ENCODE data around the gene ICAM3.

The ICAM3 gene

DNA sequence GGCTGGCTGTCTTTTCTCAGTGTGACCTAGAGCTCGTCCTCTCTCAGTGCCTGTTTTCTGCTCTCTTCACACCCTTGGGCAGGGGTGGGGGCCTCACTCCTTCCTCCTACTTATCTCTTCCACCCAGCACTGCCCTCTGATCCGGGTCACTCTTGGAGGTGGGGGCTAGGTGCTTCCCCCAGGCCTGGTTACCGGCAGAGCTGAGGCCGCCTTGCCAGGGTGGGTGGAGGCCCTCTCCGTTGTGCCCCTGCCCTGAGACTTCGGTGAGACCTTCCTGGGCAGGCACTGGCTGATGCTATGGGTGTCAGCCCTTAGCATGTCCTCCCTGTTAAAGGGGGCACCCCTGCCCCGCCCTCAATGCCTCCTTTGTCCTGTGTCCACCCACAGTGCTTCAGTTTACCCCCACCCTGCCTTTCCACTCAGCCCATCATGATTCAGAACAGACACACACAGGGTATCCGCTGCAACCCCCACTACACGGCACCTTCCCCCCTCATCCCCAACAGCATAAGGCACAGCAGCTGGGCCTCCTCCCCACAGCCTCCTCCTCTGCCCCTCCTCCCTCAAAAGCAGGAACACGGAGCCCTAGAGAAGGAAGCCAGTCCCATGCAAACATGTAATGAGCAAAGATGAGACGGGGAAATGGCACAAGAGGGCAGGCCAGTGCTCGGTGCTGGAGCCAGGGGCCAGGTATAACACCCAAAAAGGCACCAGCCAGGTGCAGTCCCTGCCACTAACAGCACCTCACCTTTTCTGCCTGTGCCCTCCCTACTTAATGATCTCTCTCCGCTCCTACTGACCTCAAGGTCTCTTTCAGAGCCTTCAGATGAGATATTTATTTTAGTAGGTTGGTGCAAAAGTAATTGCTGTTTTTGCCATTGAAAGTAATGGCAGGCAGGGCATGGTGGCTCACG lies 39.6 kb downstream of the ICAM3 start:
- TF ChIP-seq, protein P1, sequence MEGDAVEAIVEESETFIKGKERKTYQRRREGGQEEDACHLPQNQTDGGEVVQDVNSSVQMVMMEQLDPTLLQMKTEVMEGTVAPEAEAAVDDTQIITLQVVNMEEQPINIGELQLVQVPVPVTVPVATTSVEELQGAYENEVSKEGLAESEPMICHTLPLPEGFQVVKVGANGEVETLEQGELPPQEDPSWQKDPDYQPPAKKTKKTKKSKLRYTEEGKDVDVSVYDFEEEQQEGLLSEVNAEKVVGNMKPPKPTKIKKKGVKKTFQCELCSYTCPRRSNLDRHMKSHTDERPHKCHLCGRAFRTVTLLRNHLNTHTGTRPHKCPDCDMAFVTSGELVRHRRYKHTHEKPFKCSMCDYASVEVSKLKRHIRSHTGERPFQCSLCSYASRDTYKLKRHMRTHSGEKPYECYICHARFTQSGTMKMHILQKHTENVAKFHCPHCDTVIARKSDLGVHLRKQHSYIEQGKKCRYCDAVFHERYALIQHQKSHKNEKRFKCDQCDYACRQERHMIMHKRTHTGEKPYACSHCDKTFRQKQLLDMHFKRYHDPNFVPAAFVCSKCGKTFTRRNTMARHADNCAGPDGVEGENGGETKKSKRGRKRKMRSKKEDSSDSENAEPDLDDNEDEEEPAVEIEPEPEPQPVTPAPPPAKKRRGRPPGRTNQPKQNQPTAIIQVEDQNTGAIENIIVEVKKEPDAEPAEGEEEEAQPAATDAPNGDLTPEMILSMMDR (IDR thresholded peaks at IDR 0.05; ENCODE audit: borderline replicate concordance, insufficient read depth, low read depth, low read length), result no peak
- H3K4me3 ChIP-seq (ENCODE audit: low read depth, low read length), result no peak overlapping the region

GRCh38 chr19:10295847-10296591 lies 43.4 kb downstream of the ICAM3 start:
- H3K4me3 ChIP-seq (ENCODE audit: low read depth, low read length), result no peak overlapping the region

GRCh38 chr19:10295305-10295846 lies 44.0 kb downstream of the ICAM3 start:
- peak overlapping the region; percentile 8 for H3K4me3 ChIP-seq (ENCODE audit: low read depth, low read length)
- TF ChIP-seq, protein P1 (IDR thresholded peaks at IDR 0.05; ENCODE audit: borderline replicate concordance, insufficient read depth, low read depth, low read length), result peak; percentile 20; the same call in 1 of the 2 replicates

More at GRCh38 chr19:10295847-10296591, 43.4 kb downstream of the ICAM3 start:
- TF ChIP-seq, protein P1 (IDR thresholded peaks at IDR 0.05; ENCODE audit: borderline replicate concordance, insufficient read depth, low read depth, low read length), result no peak

- H3K4me3 ChIP-seq (ENCODE audit: low read depth, low read length), result no peak overlapping the region
- TF ChIP-seq, protein P1 (IDR thresholded peaks at IDR 0.05; ENCODE audit: borderline replicate concordance, insufficient read depth, low read depth, low read length), result no peak
Observed at GRCh38 chr19:10294368-10294697, 45.1 kb downstream of the ICAM3 start.

DNA sequence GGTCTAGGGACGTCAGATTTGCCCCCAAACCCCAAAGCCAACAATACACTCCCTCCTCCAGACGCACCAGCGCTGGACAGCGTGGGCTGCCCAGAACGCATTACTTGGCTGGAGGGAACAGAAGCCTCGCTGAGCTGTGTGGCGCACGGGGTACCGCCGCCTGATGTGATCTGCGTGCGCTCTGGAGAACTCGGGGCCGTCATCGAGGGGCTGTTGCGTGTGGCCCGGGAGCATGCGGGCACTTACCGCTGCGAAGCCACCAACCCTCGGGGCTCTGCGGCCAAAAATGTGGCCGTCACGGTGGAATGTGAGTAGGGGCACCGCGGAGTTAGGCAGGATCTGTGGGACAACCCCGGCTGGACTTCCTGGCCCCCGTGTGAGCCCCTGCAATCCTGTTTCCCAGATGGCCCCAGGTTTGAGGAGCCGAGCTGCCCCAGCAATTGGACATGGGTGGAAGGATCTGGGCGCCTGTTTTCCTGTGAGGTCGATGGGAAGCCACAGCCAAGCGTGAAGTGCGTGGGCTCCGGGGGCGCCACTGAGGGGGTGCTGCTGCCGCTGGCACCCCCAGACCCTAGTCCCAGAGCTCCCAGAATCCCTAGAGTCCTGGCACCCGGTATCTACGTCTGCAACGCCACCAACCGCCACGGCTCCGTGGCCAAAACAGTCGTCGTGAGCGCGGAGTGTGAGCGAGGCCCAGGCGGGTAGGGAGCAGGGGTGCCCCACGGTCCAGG lies 45.6 kb downstream of the ICAM3 start:
- TF ChIP-seq, protein P1 (IDR thresholded peaks at IDR 0.05; ENCODE audit: borderline replicate concordance, insufficient read depth, low read depth, low read length), result no peak
- no peak overlapping the region for H3K4me3 ChIP-seq (ENCODE audit: low read depth, low read length)

- H3K4me3 ChIP-seq (ENCODE audit: low read depth, low read length), result peak overlapping the region; percentile 41
- TF ChIP-seq, protein P1 (IDR thresholded peaks at IDR 0.05; ENCODE audit: borderline replicate concordance, insufficient read depth, low read depth, low read length), result no peak
Observed at GRCh38 chr19:10292789-10293636, 46.4 kb downstream of the ICAM3 start.
